ENCODE data around the gene CFB.
"Not testable (repeated sequence)": the region's sequence is repeated elsewhere in the genome, so short reads cannot be mapped to it uniquely, and the experiment has no call there.

Gene CFB

GRCh38 chr6:31945507-31946369, at the start of gene CFB:
TSS of gene CFB (plus strand) at chr6:31946095. CDS start at chr6:31946222, 127 bp downstream.
- DNase-seq, result no peak

- DNase-seq, result no peak
Observed at GRCh38 chr6:31896493-31896855, 49.4 kb upstream of the CFB start.

GRCh38 chr6:31896856-31897611, 48.9 kb upstream of the CFB start:
- peak; percentile 26 for DNase-seq

DNA sequence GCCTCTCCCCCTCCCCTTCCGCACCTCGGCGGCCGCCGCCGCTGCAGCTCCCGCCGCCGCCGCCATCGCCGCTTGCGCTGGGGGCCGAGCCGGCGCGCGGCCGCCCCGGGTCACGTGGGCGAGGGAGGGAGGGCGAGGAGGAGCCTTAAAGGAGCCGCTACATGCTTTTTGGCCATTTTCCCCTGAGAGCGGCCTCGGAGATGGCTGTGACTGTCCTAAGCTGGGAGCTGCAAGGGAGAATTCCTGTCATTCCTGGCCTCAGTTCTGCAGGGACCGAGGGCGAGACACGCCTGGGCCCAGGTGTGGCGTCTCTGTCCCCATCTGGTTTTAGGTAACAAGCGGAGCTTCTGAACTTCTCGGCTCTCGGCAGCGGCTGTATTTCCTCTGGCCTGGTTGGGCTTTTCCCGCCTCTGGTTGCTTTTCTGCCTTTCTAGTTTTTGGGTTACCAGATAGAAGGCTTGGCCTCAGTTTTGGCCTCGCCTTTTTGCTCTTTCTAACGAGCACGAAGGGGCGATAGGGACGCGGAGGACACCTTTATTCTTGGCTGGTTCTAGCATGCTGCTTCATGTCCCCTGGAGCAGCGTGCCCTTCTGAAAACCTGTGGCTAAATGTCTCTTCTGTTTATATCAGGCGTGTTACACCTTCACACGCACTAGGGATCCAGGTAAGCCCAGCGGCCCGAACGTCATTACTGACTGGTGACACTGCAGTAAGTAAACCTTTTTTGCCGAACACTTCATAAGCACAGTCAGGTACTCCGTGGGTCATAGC, 48.1 kb upstream of the CFB start, which contains the start of gene EHMT2:
EHMT2 (minus strand) TSS at position 87 of the 771 bp plus-strand sequence; CDS start at position 66, 21 bp downstream.
- peak; percentile 95 for DNase-seq

DNA sequence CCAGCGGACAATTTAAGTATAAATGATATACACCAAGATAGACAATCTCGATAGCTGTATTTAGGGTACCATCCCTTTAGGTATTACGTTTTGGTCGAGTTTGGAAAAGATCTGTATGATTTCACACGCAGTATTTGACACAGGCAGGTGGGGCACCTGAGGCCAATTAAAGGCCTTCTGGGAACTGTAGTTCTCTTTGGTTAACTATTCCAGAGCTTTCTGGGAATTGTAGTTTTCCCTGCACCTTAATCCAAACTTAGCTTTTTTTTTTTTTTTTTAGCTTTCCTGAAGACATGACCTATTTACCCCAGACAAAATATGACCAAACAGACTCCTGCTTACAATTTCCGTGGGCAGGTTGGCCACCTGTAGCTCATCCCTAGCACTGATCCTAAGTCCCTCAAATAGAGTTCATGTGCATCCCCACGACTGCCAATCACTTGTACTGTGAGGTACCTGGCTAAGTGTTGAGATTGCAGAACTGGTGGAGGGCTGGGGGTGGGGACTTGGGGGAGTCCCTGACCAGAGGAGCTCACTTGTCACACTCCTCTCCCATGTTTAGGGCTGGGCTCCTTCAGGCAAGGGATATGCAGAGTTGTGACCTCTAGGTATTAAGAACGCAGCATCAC, 47.4 kb upstream of the CFB start:
- DNase-seq, result peak; percentile 77

- no peak for DNase-seq
Observed at GRCh38 chr6:31899215-31899614, 46.7 kb upstream of the CFB start.

DNA sequence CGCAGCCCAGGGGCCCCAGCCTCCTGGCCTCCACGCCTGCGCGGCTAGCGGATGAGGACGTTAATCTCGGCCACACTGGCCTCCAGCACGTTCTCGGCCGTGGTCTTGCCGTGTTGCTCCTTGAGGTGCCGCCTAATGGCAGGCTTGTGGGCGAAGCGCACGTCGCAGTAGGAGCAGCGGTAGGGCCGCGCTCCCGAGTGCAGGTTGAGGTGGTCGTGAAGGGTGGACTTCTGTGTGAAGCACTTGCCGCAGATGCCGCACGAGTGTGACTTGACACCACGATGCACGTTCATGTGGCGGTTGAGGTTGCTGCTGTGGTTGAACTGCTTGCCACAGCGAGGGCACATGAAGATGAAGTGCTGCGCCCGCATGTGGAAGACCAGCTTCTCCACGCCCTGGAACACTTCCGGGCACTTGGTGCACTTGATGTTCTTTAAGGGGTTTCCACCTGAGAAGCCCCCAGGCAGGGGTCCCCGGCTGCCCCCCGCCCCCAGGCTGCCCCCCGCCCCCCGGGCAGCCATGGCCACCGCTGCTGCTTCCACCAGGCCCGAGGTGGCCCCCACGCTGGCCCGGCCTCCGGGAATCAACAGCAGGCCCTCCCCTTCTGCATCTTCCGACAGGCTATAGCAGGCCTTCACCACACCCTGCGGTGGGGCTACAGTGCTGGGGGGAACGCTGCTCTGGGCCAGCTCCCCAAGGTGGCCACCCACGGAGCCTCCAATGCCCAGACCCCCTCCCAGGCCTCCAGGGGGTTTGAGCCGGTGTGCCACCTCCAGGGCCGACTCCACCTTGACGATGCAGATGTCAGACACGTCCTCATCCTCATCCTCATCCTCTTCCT, 45.8 kb upstream of the CFB start:
- peak; percentile 34 for DNase-seq

GRCh38 chr6:31900917-31901414, 44.9 kb upstream of the CFB start:
- no peak for DNase-seq

- DNase-seq, result peak; percentile 86
Observed at GRCh38 chr6:31901415-31901952, 44.4 kb upstream of the CFB start.

DNA sequence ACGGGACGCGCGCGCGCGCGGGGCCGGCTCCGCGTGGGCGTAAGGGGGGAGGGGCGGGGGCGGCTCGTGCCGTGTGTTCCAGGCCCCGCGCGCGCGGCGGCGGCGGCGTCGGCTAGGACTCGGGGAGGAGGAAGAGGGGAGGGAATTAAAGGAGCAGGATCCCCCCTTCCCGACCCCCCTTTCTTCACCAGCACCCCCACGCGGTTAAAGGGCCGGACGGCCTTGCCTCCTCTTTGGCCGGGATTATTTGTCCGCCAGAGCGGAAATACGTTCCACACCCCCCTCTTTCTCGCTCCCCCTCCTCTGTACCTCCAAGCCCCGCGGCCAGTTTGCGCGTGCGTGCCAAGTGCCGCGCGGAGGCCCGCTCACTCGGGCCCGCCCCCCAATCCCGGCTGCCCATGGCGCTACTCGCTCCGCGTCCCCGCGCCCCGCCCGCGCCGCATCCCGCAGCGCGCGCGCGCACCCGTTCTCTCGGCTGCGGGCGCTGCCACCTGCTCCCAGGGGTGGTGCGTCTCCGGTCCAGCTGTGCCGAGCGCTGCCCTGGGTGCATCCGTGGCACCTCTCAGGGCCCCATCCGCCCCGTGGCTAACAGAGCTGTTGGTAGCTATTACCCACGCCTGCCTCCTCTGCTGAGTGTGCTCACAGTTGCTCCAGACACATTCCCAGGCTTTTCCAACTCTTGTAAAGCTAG, 43.8 kb upstream of the CFB start, which contains the start of gene ZBTB12:
ZBTB12 (minus strand) TSS at position 134 of the 691 bp plus-strand sequence. CDS start 781 bp downstream, outside the sequence.
- DNase-seq, result peak; percentile 96

GRCh38 chr6:31903957-31904356, 41.9 kb upstream of the CFB start:
- DNase-seq, result peak; percentile 63

- DNase-seq, result no peak
Observed at GRCh38 chr6:31905041-31905440, 40.9 kb upstream of the CFB start.

DNA sequence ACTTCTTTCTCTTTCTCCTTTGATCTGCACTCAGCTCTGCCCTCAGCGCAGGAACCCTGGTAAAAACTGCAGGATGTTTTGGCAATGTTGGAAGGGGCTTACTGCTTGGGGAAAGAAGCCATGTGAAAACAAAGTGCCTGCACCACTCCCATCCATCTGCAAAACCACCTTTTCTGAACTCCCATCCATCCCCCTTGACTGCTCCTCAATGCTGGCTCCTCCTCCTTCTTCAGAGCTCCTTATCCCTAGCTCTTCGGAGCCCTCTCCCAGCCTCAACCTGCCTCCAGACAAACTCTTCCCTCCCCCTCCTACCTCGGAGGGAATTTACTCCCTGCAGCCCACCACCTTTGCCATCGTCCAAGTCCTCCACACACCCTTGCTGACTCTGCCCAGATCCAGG, 39.8 kb upstream of the CFB start:
- DNase-seq, result no peak

- DNase-seq, result not testable (repeated sequence)
Observed at GRCh38 chr6:31906727-31907126, 39.2 kb upstream of the CFB start.

GRCh38 chr6:31907158-31907813, 38.6 kb upstream of the CFB start:
- DNase-seq, result peak; percentile 82

- DNase-seq, result not testable (repeated sequence)
Observed at GRCh38 chr6:31908255-31908654, 37.6 kb upstream of the CFB start.

DNA sequence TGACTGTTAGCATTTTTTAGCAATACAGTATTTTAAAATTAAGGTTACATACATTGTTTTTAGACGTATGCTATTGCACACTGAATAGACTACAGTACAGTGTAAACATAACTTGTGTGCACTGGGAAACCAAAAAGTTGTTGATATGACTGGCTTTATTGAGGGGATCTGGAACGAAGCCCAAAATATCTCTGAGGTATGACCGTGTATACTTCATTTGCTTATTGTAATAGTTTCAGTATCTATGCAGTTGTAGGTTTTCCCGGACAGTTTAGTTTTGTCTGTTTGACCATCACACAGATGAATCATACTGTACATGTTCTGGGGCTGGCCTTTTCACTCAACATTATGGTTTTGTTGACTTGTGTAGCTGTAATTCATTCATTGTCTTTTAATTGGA, 37.1 kb upstream of the CFB start:
- DNase-seq, result no peak

GRCh38 chr6:31909298-31909697, 36.6 kb upstream of the CFB start:
- DNase-seq, result not testable (repeated sequence)

DNA sequence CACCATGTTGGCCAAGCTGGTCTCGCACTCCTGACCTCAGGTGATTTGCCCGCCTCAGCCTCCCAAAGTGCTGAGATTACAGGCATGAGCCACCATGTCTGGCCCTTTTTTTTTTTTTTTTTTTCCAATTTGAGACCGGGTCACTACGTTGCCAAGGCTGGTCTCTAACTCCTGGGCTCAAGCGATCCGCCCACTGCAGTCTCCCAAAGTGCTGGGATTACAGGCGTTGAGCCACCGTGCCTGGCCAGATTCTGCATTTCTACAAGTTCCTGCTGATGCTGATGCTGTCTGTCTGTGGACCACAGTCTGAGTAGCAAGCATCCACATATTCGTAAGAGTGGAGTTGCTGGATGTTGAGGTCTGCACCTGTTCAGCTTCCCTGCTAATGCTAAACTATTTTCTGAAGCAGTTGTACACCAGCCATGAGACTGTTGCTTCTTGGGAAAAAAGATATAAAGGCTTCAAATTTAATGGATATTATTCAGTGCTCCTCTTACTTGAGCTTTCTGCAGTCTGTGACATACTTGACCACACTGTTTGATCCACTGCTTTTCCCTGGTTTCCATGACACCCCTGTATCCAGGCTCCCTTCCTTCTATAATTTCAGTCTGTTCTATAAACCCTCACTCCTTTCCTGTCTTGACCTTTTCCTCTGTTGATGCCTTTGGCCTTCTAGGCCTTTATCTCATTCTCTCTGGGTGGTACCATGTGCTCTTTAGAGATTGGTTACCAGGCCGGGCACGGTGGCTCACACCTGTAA, 33.9 kb upstream of the CFB start:
- DNase-seq, result no peak

Data from hematopoietic multipotent progenitor cell treated with erythropoietin and hydrocortisone succinate and interleukin-3 and kit ligand, for 4 days (in vitro differentiated cells).